PFSK-1 (cell line): ENCODE results near the gene SND1.

Experiments used
- FOXP2 ChIP-seq: optimal IDR thresholded peaks from 2 replicates; pipeline ENCODE3; 2011; ENCODE audit warnings: borderline replicate concordance, control low read depth, inconsistent platforms; ENCODE audit not compliant: insufficient read depth; ENCODE audit errors: extremely low read length, extremely low read depth
- POLR2AphosphoS5 ChIP-seq: IDR thresholded peaks from 2 replicates; pipeline ENCODE4 v1.6.1; 2012; ENCODE audit warnings: low read depth, mild to moderate bottlenecking, control low read depth, low read length, moderate library complexity
- REST ChIP-seq, 2 experiments: IDR thresholded peaks; 2 replicates each; pipeline versions ENCODE4 v1.6.1 to v1.8.0; 2011 to 2012; ENCODE audit warnings: low read depth in 2 of 2, low read length in 2 of 2, control low read depth in 1 of 2, inconsistent platforms in 1 of 2, mild to moderate bottlenecking in 1 of 2, moderate library complexity in 1 of 2; ENCODE audit not compliant: insufficient read depth in 1 of 2
- SIN3A ChIP-seq: IDR thresholded peaks from 2 replicates; pipeline ENCODE4 v1.6.1; 2012; ENCODE audit warnings: mild to moderate bottlenecking, low read length, moderate library complexity, borderline replicate concordance; ENCODE audit not compliant: insufficient read depth
- TAF1 ChIP-seq: IDR thresholded peaks from 2 replicates; pipeline ENCODE4 v1.6.1; 2012; ENCODE audit warnings: low read length, control low read depth, borderline replicate concordance; ENCODE audit not compliant: insufficient read depth

Gene SND1

DNA sequence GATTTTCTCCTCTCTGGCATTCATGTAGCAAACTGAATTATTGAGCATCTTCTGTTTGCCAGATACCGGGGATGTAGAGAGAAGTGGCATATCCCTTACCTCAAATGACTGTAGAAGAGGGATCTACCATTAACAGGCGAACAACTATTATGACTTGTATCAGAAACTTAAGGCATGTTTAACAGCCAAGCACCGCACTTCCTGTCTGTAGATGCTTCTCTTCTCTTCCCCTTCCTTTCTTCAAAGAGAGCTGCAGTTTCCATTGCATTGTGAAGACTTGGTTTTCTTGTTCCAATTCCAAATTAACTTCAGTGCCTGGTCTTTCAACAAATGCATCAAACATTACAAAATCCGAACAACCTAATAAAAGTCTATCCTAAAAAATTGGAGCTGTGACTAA, 330.0 kb downstream of the SND1 start:
- TF ChIP-seq REST (IDR thresholded peaks at IDR 0.05; ENCODE audit: insufficient read depth in 1 of 2, low read depth in 2 of 2, low read length in 2 of 2) (no peak), SIN3A (no peak), POLR2AphosphoS5 (no peak), FOXP2 (no peak), TAF1 (no peak)

DNA sequence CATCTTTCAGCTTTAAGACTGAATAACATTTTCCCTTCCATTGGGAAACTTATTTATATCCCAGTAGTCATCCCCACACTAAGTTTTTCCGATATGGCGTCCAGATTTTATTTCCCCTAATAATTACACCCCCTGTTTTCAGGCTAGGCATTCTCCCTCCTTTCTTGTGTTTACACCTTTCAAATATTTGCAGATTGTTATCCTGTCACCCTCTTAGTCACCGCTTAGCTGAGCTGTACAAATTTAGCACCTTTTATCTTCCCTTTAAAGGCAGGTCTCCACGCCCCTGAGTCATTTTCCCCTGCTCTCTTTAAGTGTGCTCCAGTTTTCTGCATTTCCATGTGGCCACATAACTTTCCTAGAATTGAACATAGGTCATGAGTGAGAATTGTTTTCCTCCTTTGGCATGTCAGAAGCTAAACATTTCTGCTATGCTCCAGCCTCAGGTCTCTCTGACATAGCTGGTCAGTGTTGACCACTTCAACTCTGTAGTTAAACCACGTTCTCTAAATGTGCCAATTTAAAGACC, 331.9 kb downstream of the SND1 start:
- TF ChIP-seq REST (IDR thresholded peaks at IDR 0.05; ENCODE audit: insufficient read depth in 1 of 2, low read depth in 2 of 2, low read length in 2 of 2) (no peak), TAF1 (no peak), POLR2AphosphoS5 (no peak), FOXP2 (no peak), SIN3A (no peak)

- no peak for TF ChIP-seq SIN3A
- TF ChIP-seq REST (IDR thresholded peaks at IDR 0.05; ENCODE audit: insufficient read depth in 1 of 2, low read depth in 2 of 2, low read length in 2 of 2) = no peak
Observed at GRCh38 chr7:127986581-127987521, 334.9 kb downstream of the SND1 start.

- no peak for TF ChIP-seq REST (IDR thresholded peaks at IDR 0.05; ENCODE audit: insufficient read depth in 1 of 2, low read depth in 2 of 2, low read length in 2 of 2)
- TF ChIP-seq TAF1 = no peak
- no peak for TF ChIP-seq POLR2AphosphoS5
- no peak for TF ChIP-seq SIN3A
- TF ChIP-seq FOXP2 = no peak
Observed at GRCh38 chr7:127988751-127989150, 336.8 kb downstream of the SND1 start.

DNA sequence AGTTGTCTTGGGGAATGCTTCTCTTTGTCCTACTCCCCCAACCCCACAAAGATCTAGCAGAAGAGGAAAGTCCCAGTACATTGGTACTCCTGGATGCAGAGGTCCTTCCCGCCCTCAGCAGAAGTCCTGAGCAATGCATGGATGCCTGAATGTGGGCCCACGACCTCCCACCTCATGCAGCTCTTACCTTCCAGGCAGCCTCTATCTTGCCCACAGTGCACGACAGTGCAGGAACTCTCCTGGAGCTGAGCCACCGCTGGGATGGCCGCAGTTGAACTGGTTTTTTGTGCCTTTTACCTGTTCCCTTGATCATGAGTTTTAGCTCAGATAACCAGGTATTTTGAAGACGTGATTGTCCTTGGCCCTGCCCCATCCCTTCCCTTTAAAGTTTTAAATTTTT, 341.3 kb downstream of the SND1 start:
- TF ChIP-seq REST (IDR thresholded peaks at IDR 0.05; ENCODE audit: insufficient read depth in 1 of 2, low read depth in 2 of 2, low read length in 2 of 2) (no peak), FOXP2 (no peak), POLR2AphosphoS5 (no peak), SIN3A (no peak), TAF1 (no peak)
